Heart left ventricle (tissue), 13 donors: ENCODE results near the gene CD83.

ENCODE experiments used
- POLR2A ChIP-seq, 2 donors: fragments of 450-650 bp; IDR thresholded peaks; one replicate each; pipeline ENCODE4 v1.6.1; 2017; ENCODE audit warnings: antibody characterized with exemption in 2 of 2, mild to moderate bottlenecking in 2 of 2, moderate library complexity in 2 of 2
- TF ChIP-seq, protein P1 (sequence below), 12 donors: fragments of 200-600 bp; sonication (generic) in 4 of 12; IDR thresholded peaks; one replicate each; pipeline versions ENCODE4 v1.5.0 to v1.8.0; 2018 to 2022; ENCODE audit warnings: antibody characterized with exemption in 12 of 12, mild to moderate bottlenecking in 5 of 12
- donor health status: ischemic (EF 13 %, LVEDD 7.1; RV severe dilation, severe dysfunction).
- donor health status: DM: no; HTN: yes; CAD: no.
- donor health status: DM: no; HTN: no; CAD: no.
- donor health status: ischemic (EF 25% LVEDD 6.9; RV normal size, moderate dysfunction).
- donor health status: ischemic (EF 25% LVEDD 5.7; RV mildly dilated, moderate dysfunction).
- donor health status: ischemic (EF 35%, LVEDD 5.7; RV mildly dilated, moderate dysfunction).
- donor health status: nonischemic (EF 11% LVEDD 7.7; RV severe dilation, severe dysfunction).
- donor health status: DM: yes; HTN: yes; CAD: no.
- donor health status: PGD.
- donor health status: ischemic (EF 29% LVEDD 5.4; RV normal size, mild dysfunction).
- donor health status: nonischemic (EF 23%, LVEDD 6.1; RV moderate dilation, normal function).

DNA sequence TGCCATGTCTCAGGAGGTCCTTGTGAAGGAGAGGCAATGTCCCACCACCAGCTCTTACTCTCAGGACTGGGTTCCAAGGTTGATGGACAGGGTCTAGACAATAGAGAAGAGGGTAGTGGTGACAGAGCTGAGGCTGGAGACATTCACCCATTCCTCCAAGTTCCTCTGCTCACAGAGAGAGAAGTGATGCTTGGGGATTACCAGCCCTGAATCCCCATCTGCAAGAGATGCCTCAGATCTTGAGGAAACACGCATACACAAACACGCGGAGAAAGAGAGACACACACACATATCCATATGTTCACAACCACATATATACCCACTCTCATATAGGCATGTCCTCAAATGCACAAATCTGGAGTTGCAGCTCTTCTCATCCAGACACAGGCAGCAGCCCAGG is 15.2 kb upstream of the CD83 start:
- TF ChIP-seq, protein P1, sequence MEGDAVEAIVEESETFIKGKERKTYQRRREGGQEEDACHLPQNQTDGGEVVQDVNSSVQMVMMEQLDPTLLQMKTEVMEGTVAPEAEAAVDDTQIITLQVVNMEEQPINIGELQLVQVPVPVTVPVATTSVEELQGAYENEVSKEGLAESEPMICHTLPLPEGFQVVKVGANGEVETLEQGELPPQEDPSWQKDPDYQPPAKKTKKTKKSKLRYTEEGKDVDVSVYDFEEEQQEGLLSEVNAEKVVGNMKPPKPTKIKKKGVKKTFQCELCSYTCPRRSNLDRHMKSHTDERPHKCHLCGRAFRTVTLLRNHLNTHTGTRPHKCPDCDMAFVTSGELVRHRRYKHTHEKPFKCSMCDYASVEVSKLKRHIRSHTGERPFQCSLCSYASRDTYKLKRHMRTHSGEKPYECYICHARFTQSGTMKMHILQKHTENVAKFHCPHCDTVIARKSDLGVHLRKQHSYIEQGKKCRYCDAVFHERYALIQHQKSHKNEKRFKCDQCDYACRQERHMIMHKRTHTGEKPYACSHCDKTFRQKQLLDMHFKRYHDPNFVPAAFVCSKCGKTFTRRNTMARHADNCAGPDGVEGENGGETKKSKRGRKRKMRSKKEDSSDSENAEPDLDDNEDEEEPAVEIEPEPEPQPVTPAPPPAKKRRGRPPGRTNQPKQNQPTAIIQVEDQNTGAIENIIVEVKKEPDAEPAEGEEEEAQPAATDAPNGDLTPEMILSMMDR (IDR thresholded peaks at IDR 0.05): no peak
- TF ChIP-seq POLR2A (IDR thresholded peaks at IDR 0.05): no peak
